Ramos (cell line): ENCODE results near the gene OSBPL2.

Experiments used
- in situ Hi-C: fragments of 300-500 bp; cut with MboI; formaldehyde crosslinking; loops from one replicate; pipeline ENCODE4 v1.14.3; 2022; ENCODE audit warnings: low sequenced_read_pairs; ENCODE audit not compliant: unreplicated experiment

The OSBPL2 gene

GRCh38 chr20:62237801-62238568, at the start of gene OSBPL2:
Gene OSBPL2, plus strand, starts transcription at chr20:62238521. Its CDS starts 17,664 bp downstream, at chr20:62256185.
- in situ Hi-C loops = no loop called here

DNA sequence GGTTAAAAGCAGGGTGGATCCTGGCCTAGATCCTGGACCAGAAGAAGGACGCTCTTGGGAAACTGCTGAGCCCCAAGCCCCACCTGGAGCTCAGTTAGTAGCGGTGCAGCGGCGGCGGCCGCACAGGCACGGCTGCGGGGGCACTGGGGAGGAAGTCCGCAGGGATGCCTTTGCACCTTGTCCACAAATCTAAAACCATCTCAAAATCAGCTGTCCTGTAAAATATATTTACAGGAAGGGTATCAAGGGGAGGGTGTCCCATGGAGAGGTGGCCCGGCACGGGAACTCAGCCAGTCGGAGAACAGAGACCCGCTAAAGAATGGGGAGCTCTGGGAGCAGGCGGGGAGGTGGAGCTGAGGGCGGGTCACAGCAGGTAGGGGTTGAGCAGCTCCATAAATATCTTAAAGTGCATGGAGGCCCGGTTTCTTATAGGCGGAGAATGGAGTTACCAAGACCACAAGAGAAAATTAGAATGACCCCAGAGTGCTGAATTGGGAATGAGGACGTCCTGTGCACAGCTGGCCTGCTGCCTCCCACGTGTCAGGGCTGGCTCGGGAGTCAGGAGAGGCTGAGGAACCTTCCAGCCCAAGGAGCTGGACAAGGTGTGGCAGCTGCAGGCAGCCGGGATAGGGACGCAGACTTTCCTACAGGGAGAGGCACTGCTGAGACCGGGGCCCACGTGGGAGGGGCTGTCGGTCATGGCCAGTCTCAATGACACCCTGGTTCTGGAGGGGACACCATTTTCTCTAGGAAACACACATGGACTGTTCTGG, 47.5 kb upstream of the OSBPL2 start:
- in situ Hi-C loops = no loop called here

DNA sequence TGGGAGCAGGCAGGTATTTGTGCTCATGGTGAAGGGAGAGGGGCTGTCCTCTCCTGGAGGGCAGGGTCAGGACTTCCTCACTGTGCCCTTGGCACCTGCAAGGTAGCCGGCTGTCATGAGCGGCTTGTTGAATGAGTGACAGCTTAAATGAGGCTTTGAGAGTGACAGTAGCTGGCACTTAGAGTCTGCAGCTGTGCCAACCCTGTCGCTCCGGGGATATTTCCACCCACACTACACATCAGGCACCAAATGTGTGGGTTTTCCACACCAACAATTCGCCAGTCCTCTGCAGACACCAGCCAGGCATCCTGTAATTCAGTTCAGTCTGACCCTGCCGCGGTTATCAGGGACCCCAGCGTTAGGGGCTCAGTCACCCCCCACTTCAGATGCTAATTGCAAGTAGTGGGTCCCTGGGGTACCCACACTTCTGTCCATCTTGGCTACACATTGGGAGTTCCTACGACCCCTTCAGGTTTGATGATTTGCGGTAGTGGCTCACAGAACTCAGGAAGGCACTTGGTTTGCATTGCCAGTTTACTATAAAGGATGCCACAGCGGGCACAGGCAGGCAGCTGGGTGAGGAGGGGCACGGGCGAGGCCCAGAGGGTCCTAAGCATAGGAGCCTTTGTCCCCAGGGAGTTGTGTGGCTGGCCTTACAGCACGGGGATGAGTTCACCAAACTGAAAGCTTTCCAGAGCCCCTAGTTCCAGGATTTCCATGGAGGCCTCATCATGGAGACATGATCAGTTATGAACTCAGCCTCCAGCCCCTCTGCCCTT, 46.4 kb upstream of the OSBPL2 start:
- in situ Hi-C loops = no loop called here

DNA sequence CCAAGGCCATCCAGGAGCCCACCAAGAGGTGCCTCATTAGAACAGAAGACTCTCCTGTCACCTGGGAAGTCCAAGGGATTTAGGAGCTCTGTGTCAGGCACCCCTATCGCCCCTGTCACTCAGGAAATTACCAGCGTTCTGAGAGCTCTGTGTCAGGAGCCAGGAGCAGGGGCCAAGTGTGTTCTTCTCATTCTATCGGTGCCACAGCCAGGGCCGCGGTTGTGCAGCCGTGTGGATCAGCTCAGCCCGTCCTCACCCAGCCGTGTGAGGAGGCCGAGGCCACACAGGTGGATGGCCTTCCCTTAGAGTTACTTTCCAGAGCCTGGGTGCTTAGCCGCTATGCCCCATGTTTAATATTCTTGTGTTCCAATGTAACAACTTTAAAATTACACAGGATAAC, 45.7 kb upstream of the OSBPL2 start:
- in situ Hi-C loops = no loop called here

DNA sequence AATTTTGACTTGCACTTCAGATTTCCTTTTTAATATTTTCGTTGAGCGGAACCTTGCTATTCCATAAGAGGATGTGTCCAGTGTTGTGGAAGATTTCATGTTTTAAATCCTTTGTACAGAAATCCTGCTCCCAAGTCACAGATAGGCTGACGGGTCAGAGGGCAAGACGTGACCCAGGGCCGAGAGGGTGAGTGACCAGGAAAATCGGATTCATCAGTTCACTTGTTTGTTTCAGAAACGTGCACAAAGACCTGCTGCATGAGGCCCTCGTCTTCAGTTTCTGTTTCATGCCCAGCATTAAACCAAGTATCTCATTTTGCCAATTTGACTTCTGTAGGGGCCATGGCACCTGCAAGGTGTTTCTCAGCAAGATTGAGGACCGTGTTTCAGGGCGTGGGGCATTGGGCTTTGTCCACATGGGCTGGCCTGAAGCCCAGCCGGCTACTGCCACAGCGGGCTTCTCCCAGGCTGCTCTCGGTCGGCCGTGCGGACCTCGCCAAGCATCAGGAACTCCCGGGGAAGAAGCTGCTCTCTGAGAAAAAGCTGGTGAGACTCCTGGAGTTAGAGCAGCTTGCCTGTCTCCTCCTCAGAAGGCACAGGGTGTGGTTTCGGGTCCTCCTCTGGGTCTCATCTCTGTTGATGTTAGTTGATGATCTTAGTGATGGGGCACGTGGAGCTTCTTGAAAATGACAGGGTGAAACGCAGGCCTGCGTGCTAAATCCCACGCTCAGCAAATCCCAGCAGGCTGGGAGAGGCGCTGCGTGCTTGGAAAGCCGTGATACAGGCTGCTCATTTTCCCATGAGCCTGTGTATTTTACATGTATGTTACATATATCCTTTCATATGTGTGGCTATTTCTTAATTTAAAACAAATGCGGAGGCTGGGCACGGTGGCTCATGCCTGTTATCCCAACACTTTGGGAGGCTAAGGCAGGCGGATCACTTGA, 45.0 kb upstream of the OSBPL2 start:
- in situ Hi-C loops = no loop called here

DNA sequence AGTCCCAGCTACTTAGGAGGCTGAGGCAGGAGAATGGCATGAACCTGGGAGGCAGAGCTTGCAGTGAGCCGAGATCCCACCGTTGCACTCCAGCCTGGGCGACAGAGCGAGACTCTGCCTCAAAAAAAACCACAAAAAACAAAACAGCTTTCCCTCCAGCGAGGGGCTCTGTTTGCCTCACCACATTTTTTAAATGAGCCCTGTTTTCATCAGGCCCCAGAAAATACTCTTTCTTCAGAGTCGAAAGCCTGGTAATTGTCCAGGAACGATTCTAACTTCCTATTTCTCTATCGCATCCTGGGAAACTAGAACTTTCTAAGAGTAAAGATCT, 43.3 kb upstream of the OSBPL2 start:
- in situ Hi-C loops = no loop called here

GRCh38 chr20:62195736-62196135, 42.6 kb upstream of the OSBPL2 start:
- in situ Hi-C loops = no loop called here

- in situ Hi-C loops = no loop called here
Measured at GRCh38 chr20:62196286-62196685, 42.0 kb upstream of the OSBPL2 start.

GRCh38 chr20:62197311-62197710, 41.0 kb upstream of the OSBPL2 start:
- in situ Hi-C loops = no loop called here

- in situ Hi-C loops = no loop called here
Measured at GRCh38 chr20:62197801-62198200, 40.5 kb upstream of the OSBPL2 start.

DNA sequence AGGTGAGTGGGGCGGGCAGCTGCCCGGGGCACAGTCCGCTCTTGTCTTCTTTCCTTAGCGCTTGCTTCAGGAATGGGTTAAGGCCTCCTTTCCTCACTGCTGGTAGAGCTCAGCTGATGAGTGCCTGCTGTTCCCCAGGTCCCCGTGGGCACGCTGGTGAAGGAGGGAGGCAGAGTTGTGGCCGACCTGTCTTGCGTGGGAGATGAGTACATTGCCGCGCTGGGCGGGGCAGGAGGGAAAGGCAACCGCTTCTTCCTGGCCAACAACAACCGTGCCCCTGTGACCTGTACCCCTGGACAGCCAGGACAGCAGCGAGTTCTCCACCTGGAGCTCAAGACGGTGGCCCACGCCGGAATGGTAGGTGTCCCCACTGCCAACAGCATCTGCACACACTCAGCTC, 39.8 kb upstream of the OSBPL2 start:
- in situ Hi-C loops = no loop called here

DNA sequence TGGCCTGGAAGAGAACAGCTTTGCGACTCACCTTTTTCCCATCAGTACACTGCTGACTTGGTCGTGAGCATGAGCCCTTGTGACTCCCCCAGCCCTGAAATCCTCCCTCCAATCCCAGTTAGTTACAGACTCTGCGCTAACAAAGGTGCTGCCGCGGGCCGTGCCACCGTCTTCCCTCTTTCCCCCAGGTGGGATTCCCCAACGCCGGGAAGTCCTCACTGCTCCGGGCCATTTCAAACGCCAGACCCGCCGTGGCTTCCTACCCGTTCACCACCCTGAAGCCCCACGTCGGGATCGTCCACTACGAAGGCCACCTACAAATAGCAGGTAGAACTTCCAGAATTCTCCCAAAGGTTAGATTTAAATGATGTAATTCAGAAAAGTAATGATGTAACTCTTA, 39.4 kb upstream of the OSBPL2 start:
- in situ Hi-C loops = no loop called here

DNA sequence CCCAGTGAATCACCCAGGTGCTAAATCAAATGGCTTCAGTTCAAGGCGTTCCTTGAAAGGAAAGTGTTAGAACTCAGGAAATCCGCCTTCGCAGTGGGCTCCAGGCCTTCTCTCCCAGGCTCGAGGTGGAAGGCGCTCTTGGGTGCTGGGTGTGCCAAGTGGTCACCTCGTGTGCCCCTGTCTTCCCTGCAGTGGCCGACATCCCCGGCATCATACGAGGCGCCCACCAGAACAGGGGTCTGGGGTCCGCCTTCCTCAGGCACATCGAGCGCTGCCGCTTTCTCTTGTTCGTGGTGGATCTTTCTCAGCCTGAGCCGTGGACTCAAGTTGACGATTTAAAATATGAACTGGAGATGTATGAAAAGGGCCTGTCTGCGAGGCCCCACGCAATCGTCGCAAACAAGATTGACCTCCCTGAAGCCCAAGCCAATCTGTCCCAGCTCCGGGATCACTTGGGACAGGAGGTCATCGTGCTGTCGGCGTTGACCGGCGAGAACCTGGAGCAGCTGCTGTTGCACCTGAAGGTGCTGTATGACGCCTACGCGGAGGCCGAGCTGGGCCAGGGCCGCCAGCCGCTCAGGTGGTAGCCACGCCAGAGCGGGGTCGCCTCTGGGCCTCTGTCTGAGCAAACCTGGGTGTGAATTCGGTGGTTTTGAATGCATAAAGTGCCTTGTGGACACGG, 37.7 kb upstream of the OSBPL2 start:
- in situ Hi-C loops = no loop called here

DNA sequence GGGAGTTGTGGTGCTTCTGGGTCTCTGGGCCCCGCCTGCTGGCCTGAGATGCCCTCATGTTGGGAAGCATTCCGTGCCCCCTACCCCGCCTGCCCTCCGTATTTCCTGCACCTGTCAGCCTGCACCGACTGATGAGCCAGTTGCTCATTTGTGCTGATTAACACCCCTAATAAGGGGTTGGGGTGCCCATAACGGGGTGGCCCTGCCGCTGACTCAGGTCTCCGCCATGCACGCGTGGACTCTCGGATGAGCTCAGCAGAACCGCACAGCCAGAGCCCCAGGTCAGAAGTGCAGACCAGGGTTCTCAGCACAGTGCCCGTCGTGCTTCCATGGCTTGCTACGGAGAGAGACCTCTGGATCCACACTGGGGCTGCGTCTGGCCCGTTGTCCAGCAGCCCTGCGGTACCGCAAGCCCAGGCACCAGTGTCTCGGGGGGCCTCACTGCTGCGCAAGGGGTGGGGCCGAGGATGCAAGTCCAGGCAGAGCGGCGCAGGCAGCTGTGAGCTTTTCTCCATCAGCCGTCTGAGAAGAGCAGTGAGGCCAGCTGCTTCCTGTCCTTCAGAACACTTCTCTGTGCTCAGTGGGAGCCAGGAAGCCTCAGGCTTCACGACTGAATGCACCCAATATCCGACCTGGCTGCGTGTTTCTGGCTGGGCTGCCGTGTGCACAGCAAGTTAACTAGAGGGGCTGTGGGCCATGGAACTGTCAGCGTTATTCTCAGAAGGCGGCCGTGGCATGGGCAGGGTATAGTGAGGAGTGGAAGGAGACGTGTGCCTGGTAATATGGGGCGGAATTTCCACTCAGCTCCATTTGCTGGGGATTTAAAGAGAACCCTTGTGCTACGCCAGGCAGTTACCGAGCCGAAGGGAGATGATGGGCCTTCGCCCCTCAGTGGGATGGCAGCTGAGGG, 36.9 kb upstream of the OSBPL2 start:
- in situ Hi-C loops = no loop called here

GRCh38 chr20:62202083-62202395, 36.3 kb upstream of the OSBPL2 start:
- in situ Hi-C loops = no loop called here

GRCh38 chr20:62202676-62203377, 35.5 kb upstream of the OSBPL2 start:
- in situ Hi-C loops = no loop called here

DNA sequence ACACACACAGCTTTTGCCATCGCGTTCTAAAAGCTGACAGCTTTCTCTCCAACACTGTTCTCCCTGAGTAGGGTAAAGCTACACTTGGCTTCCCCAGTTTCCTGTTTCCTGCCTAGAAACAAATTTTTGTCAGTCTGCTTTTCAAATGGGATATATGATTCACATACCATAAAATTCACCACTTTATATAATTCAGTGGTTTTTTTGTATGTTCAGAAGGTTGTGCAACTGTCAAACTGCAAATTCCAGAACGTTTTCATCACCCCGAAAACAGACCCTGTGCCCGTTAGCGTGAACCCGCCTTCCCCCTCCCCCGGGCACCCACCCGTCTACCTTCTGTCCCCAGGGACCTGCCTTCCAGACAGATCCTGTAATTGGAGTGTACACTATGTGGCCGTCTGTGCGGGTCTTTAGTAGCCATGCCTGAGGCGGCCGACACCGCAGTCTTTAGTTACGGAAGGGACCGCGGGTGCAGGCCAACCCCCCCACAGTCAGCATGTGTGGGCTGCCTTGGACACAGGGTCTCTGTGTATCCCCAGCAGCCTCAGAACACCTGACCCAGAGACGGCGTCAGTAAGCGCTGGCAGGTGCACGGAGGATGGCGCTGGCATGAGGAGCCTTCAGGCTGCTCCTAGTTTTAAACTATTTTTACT, 34.8 kb upstream of the OSBPL2 start:
- in situ Hi-C loops = no loop called here
